OCI-LY1 (cell line): ENCODE measurements around the gene EDDM13.

Experiments
- H2AFZ ChIP-seq: fragments of 200-600 bp; sonication (generic), shearing (Covaris generic); 2 replicates; pipeline ENCODE4 v1.6.0; 2014; ENCODE audit warnings: antibody characterized with exemption, mild to moderate bottlenecking, low read length
- H3F3A ChIP-seq: fragments of 200-600 bp; sonication (generic), shearing (Covaris generic); 2 replicates; pipeline ENCODE4 v1.6.0; 2014; ENCODE audit warnings: mild to moderate bottlenecking, antibody characterized with exemption, low read length, moderate library complexity; ENCODE audit not compliant: insufficient read depth
- H3K27ac ChIP-seq: fragments of 200-600 bp; sonication (generic); 2 replicates; pipeline ENCODE4 v1.5.1; 2014; ENCODE audit warnings: low read length, mixed run types, mild to moderate bottlenecking, low read depth; ENCODE audit not compliant: poor library complexity, severe bottlenecking
- H3K27me3 ChIP-seq: fragments of 200-600 bp; sonication (generic); 2 replicates; pipeline ENCODE4 v1.6.0; 2014; ENCODE audit warnings: antibody characterized with exemption, mild to moderate bottlenecking, low read length, moderate library complexity; ENCODE audit not compliant: insufficient read depth
- H3K36me3 ChIP-seq: fragments of 200-600 bp; sonication (generic); 2 replicates; pipeline ENCODE4 v1.6.1; 2014; ENCODE audit warnings: mild to moderate bottlenecking, antibody characterized with exemption, low read length, moderate library complexity, mixed read lengths; ENCODE audit not compliant: insufficient read depth
- H3K4me1 ChIP-seq: fragments of 200-600 bp; sonication (generic); 2 replicates; pipeline ENCODE4 v1.5.1; 2014; ENCODE audit warnings: mild to moderate bottlenecking, low read length, moderate library complexity; ENCODE audit not compliant: insufficient read depth, severe bottlenecking
- H3K4me2 ChIP-seq: fragments of 200-600 bp; sonication (generic), shearing (Covaris generic); 2 replicates; pipeline ENCODE4 v1.6.1; 2014; ENCODE audit warnings: low read length
- H3K4me3 ChIP-seq: fragments of 200-600 bp; sonication (generic); 2 replicates; pipeline ENCODE4 v1.5.1; 2014; ENCODE audit warnings: low read length, low read depth, mild to moderate bottlenecking, mixed read lengths; ENCODE audit not compliant: poor library complexity, severe bottlenecking
- H3K79me2 ChIP-seq: fragments of 200-600 bp; shearing (Covaris generic); 2 replicates; pipeline ENCODE4 v1.6.1; 2016; ENCODE audit warnings: mixed run types, low read length, mixed read lengths; ENCODE audit not compliant: insufficient read depth
- H3K9ac ChIP-seq: fragments of 200-600 bp; sonication (generic), shearing (Covaris generic); 2 replicates; pipeline ENCODE4 v1.6.1; 2014; ENCODE audit warnings: mild to moderate bottlenecking, low read length, mixed read lengths
- H3K9me2 ChIP-seq: fragments of 200-600 bp; sonication (generic), shearing (Covaris generic); 2 replicates; pipeline ENCODE4 v1.6.1; 2014; ENCODE audit warnings: low read depth, mild to moderate bottlenecking, low read length, mixed read lengths
- H3K9me3 ChIP-seq: fragments of 200-600 bp; shearing (Covaris generic); 2 replicates; pipeline ENCODE4 v1.6.1; 2014; ENCODE audit warnings: low read length, mixed read lengths
- H4K20me1 ChIP-seq: fragments of 200-600 bp; sonication (generic), shearing (Covaris generic); 2 replicates; pipeline ENCODE4 v1.6.0; 2016; ENCODE audit warnings: mild to moderate bottlenecking, low read length; ENCODE audit not compliant: insufficient read depth
- EZH2 ChIP-seq: fragments of 200-600 bp; sonication (generic), shearing (Covaris generic); IDR thresholded peaks from 2 replicates; pipeline ENCODE4 v1.8.0; 2017; ENCODE audit warnings: borderline replicate concordance, mixed run types, mild to moderate bottlenecking, antibody characterized with exemption, low read length, moderate library complexity, mixed read lengths
- TF ChIP-seq, protein P1 (sequence below): fragments of 200-600 bp; sonication (generic), shearing (Covaris generic); IDR thresholded peaks from 2 replicates; pipeline ENCODE4 v1.5.1; 2017; ENCODE audit warnings: mild to moderate bottlenecking, antibody characterized with exemption, low read length, moderate library complexity, mixed read lengths

Gene EDDM13, protein sequence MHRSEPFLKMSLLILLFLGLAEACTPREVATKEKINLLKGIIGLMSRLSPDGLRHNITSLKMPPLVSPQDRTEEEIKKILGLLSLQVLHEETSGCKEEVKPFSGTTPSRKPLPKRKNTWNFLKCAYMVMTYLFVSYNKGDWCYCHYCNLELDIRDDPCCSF

DNA sequence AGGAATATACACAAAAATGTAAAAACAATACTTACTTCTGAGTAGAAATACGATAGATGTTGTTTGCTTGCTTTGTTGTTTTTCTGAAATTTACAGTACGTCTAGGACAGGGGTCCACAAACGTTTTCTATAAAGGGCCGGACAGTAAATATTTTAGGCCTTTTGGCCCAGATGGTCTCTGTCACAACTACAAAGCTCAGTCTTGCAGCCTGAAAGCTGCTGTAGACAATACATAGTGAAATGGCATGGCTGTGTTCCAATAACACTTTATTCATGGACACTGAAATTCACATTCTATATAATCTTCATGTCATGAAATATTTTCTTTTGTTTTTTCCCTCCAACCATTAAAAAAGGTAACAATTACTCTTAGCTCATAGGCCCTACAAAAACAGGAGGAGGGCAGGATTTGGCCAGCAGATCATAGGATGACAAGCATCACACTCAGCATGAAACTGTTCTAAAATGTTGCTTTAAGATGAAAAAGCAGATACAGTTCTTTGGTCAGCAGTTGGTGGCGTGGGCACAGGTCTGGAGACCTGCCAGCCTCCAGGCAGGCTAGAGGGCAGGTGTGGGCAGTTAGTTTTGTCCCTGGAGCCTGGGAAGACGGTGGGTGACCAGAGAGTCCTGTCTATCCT is at the start of gene EDDM13:
TSS of gene EDDM13 (plus strand) at position 588 of the 638 bp plus-strand sequence. CDS start 87 bp downstream, outside the sequence.
- TF ChIP-seq, protein P1, sequence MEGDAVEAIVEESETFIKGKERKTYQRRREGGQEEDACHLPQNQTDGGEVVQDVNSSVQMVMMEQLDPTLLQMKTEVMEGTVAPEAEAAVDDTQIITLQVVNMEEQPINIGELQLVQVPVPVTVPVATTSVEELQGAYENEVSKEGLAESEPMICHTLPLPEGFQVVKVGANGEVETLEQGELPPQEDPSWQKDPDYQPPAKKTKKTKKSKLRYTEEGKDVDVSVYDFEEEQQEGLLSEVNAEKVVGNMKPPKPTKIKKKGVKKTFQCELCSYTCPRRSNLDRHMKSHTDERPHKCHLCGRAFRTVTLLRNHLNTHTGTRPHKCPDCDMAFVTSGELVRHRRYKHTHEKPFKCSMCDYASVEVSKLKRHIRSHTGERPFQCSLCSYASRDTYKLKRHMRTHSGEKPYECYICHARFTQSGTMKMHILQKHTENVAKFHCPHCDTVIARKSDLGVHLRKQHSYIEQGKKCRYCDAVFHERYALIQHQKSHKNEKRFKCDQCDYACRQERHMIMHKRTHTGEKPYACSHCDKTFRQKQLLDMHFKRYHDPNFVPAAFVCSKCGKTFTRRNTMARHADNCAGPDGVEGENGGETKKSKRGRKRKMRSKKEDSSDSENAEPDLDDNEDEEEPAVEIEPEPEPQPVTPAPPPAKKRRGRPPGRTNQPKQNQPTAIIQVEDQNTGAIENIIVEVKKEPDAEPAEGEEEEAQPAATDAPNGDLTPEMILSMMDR: no peak
- no peak for TF ChIP-seq EZH2
- Histone ChIP-seq H3K9ac (no peak within 1 kb of the TSS), H3K4me3 (no peak within 1 kb of the TSS), H3K9me2 (no peaks in the 10 kb centered on the region), H2AFZ (no peak within 1 kb of the TSS), H3K9me3 (no peaks in the 10 kb centered on the region), H3K27me3 (no peaks in the 10 kb centered on the region), H3K36me3 (no peaks in the 10 kb centered on the region), H3K4me2 (no peak within 1 kb of the TSS), H3K27ac (no peak within 1 kb of the TSS), H3F3A (no peaks in the 10 kb centered on the region), H4K20me1 (no peaks in the 10 kb centered on the region), H3K4me1 (no peaks in the 10 kb centered on the region), H3K79me2 (no peaks in the 10 kb centered on the region)

DNA sequence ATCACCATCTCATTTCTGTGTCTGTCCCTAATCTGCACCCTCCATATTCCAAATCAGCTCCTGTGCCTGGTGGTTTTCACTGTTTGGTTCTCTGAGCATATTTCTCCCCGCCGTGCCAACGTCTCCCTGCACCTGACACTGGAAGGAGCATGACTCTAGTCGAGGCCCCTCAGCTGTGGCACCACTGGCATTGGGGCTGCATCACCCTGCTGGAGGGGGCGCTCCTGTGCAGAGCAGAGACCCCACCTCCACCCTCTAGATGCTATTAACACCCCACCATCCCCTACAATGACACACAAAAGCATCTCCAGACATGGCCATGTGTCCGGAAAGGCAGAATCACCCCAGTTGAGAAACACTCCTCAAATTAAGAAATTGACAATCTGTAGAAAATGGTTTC is 49.6 kb upstream of the EDDM13 start:
- Histone ChIP-seq H3K4me3 (no peak overlapping the region), H3K4me1 (no peaks in the 10 kb centered on the region), H3F3A (no peaks in the 10 kb centered on the region), H3K4me2 (no peak overlapping the region), H4K20me1 (no peaks in the 10 kb centered on the region), H3K9ac (no peak overlapping the region), H3K27me3 (no peaks in the 10 kb centered on the region), H3K9me2 (no peaks in the 10 kb centered on the region), H3K9me3 (no peaks in the 10 kb centered on the region), H2AFZ (no peak overlapping the region), H3K27ac (no peak overlapping the region), H3K36me3 (no peaks in the 10 kb centered on the region), H3K79me2 (no peaks in the 10 kb centered on the region)
- TF ChIP-seq, protein P1: peak; percentile 13; the same call in 1 of the 2 replicates
- no peak for TF ChIP-seq EZH2

DNA sequence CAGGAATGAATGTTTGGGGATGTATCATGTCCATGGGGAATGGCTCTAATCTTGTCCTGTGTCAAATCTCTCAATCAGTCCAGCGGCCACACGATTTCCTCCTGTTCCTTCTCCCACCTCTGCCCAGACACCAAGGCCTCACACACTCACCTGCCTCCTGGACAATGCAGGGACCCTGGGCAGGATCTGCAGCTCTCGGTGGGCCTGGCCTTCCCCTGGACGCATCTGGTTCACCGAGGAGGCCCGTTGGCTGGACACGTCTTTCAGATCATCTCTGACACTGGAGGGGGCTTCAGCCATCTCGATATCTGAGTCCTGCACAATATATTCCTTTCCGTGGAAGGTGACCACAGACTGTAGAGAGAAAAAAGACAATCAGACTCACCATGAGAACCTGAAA is 49.1 kb upstream of the EDDM13 start:
- Histone ChIP-seq H2AFZ (no peak overlapping the region), H3K4me1 (no peaks in the 10 kb centered on the region), H3K27ac (no peak overlapping the region), H3K4me3 (no peak overlapping the region), H3K9me3 (no peaks in the 10 kb centered on the region), H3K36me3 (no peaks in the 10 kb centered on the region), H4K20me1 (no peaks in the 10 kb centered on the region), H3K9ac (no peak overlapping the region), H3K79me2 (no peaks in the 10 kb centered on the region), H3K9me2 (no peaks in the 10 kb centered on the region), H3F3A (no peaks in the 10 kb centered on the region), H3K4me2 (no peak overlapping the region), H3K27me3 (no peaks in the 10 kb centered on the region)
- TF ChIP-seq EZH2: no peak
- TF ChIP-seq, protein P1: no peak
